Gastroesophageal sphincter (tissue), 3 donors: ENCODE results near the gene SDR42E1.

Experiments used
- EP300 ChIP-seq: sonication (generic); formaldehyde crosslinking; IDR thresholded peaks from one replicate; pipeline ENCODE4 v1.6.1; 2017; ENCODE audit warnings: antibody characterized with exemption, mild to moderate bottlenecking
- POLR2A ChIP-seq, 2 donors: fragments of 450-650 bp; IDR thresholded peaks; one replicate each; pipeline ENCODE4 v1.6.1; 2017; ENCODE audit warnings: antibody characterized with exemption in 2 of 2, mild to moderate bottlenecking in 2 of 2, moderate library complexity in 1 of 2
- TF ChIP-seq, protein P1 (sequence below), 4 experiments: fragments of 200-600 bp in 2 of 4; fragments of 450-650 bp in 2 of 4; sonication (generic) in 1 of 4; IDR thresholded peaks; one replicate each; pipeline ENCODE4 v1.5.1; 2017 to 2019; ENCODE audit warnings: antibody characterized with exemption in 4 of 4, mild to moderate bottlenecking in 2 of 4, moderate library complexity in 2 of 4

DNA sequence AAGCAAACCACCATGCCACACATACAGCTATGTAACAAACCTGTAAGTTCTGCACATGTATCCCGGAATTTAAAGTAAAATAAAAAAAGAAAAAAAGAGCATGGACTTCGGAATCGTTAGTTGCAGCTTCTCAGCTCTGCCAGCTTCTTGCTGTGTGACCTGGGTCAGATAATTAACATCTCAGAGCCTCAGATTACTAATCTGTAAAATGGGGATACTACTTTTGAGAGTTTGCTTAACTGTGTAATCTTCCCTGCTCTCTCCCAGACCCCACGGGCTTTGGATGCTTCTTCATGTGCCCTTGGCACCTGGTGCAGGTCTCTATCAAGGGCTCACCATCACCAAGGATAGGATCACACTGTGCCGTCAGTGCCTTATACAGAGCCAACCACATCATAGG is 40.4 kb upstream of the SDR42E1 start:
- TF ChIP-seq, protein P1, sequence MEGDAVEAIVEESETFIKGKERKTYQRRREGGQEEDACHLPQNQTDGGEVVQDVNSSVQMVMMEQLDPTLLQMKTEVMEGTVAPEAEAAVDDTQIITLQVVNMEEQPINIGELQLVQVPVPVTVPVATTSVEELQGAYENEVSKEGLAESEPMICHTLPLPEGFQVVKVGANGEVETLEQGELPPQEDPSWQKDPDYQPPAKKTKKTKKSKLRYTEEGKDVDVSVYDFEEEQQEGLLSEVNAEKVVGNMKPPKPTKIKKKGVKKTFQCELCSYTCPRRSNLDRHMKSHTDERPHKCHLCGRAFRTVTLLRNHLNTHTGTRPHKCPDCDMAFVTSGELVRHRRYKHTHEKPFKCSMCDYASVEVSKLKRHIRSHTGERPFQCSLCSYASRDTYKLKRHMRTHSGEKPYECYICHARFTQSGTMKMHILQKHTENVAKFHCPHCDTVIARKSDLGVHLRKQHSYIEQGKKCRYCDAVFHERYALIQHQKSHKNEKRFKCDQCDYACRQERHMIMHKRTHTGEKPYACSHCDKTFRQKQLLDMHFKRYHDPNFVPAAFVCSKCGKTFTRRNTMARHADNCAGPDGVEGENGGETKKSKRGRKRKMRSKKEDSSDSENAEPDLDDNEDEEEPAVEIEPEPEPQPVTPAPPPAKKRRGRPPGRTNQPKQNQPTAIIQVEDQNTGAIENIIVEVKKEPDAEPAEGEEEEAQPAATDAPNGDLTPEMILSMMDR (IDR thresholded peaks at IDR 0.05) = no peak
- TF ChIP-seq EP300 (no peak), POLR2A (IDR thresholded peaks at IDR 0.05) (no peak)
